UCSD-AML1 (cell line): Measurements from ENCODE around the gene HIC2.
"Not testable (repeated sequence)": the region's sequence is repeated elsewhere in the genome, so short reads cannot be mapped to it uniquely, and the experiment has no call there.

Experiments
- DNase-seq: peaks from one replicate; lab custom pipeline; 2025; ENCODE audit not compliant: unreplicated experiment; lab: John Stamatoyannopoulos, UW

The HIC2 gene

DNA sequence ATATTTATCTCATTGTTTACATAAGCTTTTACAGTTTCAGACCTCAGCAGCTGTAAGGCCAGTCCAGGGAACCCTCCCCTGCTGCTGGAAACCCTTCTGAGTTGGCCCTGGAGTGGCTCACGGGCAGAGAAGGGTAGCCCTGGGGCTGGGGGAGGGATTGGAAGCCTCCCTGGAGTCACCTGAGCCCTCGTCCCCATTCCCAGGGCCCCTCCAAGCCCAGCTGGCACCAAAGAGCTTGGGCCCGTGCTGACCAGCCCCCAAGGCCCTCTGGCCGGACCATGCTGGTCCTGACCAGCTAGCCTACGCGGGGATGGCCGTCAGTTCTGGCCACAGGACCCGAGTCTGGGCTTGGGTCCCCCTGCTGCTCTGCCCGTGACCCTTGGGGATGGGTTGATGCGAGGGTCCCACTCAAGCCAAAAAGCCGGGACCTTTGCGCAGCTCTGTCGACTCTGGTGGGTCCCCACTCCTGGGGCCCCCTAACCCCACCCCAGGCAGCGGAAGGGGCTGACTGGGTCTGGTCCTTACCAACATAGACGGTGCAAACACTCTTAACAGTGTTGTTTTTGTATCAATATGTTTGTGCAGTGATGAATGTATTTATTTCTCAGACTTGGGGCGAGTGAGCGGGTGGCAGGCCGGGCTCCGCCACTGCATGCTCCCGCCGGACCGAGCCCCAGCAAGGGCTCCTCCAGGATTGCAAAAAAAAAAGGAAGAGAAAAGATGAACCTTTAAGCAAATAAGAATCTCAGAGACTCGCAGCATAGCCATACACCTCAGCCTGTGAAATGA is 32.6 kb downstream of the HIC2 start:
- no peak for DNase-seq

DNA sequence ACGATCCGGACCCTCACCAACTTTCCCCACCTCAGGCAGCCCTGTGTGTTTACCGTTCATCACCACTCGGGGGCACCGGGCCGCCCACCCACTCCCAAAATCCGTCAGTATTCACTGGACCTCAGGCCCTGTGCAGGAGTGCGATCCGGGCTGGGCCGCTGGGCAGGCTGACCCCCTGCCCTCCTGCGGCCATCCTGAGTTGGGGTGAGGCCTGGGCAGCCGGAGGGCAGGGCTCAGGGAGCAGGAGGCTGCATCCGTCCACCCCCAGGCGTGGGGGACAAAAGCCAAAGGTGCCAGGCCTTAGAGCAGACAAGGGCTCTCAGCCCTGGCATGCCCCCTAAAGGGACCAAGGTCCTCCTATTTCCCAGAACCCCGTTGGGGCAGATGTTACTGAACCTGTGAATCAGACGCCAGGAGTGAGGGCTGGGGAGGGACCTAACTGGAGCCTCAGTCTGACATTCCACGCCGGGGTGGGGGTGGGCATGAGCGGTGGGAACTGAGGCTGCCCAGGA is 33.2 kb downstream of the HIC2 start:
- no peak for DNase-seq

DNA sequence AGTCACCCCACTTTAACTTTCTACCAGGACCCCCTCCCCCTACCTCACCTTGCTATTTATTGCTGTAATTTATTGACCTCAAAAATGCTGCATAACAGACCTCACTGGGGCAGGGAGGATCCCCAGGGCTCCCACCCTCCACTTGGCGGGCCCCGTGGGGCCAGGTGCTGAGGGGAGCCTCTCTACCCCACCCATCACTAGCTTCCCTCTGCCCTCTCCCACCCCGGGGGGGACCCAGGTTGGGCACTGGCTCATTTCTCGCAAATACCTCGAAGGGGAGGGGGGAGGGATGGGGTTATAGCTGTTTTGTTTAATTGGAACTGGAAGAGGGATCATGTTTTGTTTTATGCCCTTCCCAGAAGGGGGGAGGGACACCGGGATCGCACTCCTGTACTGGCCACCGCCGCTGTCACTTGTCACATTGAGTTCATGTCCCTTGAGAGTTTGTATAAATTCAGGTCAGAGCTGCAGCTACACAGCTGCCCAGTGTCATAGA is 33.7 kb downstream of the HIC2 start:
- DNase-seq: no peak

DNA sequence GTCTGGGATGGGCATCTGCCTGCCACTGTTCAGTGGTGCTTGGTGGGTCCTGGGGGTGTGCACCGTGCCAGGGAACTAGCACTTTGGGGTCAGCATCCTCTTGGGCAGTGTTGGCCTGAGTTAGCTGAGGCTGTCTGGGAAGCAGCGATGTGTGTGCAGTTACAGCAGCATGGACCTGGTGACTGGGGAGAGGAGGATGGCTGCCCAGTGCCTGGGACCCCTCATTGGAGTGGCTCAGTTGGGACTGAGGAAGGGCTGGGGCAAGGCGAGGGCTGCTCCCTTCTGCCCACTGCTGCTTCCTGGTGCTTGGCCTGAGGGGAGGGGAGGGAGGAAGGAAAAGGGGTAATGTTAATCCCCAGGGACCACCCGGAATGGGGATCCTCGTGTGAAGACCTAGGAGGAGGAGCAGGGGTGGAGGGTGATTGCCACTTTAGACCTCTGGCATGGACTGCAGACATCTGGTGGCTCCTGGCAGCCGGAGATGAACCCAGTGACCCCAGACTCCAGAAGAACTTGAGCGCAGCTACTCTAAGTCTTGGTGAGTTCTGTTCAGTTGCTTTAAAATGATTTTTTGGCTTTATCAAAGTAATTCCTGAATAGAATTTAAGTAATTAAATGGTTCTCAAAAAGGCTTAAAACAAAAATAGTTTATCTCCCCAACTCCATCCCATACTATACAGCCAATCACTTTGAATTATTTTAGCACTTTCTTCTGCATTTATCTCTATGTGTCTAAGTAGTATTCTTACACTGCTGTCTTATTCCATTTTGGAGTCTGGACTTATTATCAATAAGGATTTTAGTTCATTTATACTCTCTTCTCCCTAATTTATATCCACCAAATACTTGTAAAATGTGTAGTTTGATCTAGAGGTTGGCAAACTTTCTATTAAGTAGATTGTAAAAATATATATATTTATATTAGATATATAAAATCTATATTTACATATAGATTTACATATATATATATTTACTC is 34.7 kb downstream of the HIC2 start:
- no peak for DNase-seq

DNA sequence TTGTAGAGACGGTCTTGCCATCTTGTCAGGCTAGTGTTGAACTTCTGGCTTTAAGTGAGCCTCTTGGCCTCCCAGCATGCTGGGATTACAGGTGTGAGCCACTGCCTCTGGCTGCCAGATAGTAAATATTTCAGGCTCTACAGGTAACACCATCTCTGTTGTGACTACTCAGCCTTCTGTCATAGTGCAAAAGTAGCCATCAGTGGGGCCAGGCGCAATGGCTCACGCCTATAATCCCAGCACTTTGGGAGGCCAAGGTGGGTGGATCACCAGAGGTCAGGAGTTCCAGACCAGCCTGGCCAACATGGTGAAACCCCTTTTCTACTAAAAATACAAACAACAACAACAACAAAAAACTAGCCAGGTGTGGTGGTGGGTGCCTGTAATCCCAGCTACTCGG is 35.5 kb downstream of the HIC2 start:
- not testable (repeated sequence) for DNase-seq

DNA sequence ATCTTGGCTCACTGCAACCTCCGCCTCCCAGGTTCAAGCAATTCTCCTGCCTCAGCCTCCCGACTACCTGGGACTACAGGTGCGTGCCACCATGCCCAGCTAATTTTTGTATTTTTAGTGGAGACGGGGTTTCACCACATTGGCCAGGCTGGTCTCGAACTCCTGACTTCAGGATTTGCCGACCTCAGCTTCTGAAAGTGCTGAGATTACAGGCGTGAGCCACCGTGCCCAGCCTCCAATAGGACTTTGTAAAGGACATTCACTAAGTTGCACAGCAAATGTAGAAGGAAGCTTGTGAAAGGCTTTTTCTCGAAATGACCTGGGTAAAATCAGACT is 37.8 kb downstream of the HIC2 start:
- DNase-seq: not testable (repeated sequence)

DNA sequence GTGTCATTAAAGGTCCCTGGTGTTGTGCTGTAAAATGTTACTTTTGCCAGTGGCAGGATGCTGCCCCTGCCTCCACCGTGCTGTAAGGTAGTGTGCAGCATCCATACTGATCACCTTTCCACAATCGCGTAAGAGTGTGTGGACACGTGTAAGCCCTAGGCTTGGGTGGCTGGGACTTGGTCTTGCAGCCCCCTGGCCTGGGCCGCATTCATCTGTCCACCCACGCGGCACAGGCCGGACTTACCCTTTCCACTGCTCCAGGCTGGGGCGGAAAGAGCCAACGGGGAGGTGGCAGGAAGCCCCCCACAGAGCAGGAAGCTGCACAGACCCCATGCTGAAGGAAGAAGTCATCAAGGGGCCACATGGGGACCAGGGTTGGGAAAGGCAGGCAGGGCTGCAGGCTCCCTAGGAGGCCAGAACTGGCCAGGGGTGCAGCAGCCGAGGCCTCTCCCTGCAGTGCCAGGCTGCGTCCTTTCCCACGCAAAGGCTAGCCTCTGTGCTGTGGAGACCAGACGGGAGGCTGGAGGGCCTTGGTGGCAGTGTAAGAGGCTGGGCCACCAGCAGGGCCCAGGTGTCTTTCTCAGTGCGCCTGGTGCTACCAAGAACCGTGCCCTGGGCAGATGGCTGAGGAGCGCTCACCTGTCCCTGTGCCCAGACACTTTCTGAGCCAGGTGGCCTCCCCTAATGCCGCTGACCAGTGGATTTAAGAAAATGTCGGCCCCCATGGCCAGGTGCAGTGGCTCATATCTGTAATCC is 38.3 kb downstream of the HIC2 start:
- no peak for DNase-seq

DNA sequence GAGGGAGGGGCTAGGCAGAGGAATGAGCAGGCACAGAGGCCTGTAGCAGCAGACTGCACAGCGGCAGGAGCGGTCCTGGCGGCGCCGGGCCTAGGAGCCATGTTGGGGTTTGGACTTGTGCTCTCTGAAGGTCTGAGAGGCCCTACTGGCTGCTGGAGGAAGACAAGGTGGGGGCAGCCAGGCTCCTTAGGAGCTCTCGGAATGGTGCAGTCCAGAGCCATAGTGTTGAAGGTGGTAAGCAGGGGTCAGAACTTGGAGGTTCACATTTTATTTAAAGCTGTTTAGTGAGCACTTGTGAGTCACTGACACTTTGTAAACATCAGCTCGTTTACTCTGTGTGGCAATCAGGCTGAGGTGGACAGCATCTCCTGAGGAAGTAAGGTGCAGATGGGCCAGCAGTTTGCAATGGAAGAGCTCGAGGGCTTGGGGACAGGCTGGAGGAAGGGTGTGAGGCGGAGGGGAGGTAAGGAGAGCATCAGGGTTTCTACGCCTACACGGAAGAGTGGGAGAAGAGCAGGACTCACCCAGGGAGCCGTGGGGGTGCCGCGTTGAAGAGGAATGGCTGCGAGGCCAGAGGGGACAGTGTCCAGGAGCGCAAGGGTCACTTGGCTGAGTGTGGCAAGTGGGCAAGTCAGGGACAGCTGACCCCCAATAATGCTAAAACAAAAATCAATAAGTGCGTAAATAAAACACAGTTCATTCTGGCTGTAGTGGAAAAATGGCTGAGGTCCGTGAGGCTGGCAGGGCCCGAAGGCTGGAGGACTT is 40.0 kb downstream of the HIC2 start:
- DNase-seq: no peak

DNA sequence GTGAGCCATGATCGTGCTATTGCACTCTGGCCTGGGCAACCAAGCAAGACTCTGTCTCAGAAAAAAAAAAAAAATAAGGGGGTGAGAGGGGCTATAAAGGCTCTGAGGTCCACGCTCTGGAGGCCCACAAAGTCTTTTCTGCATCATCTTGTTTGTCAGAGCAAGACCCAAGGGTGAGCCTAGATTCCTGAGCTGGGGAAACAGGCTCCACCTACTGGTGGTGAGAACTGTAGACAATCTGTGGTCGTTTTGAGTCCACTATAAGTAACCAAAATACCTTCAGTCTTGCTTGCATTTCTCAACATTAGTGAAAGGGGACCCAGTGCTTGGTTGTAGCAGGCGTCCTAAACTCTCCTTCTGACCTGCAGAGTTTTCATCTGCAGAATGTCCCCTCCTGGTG is 45.5 kb downstream of the HIC2 start:
- DNase-seq: not testable (repeated sequence)

DNA sequence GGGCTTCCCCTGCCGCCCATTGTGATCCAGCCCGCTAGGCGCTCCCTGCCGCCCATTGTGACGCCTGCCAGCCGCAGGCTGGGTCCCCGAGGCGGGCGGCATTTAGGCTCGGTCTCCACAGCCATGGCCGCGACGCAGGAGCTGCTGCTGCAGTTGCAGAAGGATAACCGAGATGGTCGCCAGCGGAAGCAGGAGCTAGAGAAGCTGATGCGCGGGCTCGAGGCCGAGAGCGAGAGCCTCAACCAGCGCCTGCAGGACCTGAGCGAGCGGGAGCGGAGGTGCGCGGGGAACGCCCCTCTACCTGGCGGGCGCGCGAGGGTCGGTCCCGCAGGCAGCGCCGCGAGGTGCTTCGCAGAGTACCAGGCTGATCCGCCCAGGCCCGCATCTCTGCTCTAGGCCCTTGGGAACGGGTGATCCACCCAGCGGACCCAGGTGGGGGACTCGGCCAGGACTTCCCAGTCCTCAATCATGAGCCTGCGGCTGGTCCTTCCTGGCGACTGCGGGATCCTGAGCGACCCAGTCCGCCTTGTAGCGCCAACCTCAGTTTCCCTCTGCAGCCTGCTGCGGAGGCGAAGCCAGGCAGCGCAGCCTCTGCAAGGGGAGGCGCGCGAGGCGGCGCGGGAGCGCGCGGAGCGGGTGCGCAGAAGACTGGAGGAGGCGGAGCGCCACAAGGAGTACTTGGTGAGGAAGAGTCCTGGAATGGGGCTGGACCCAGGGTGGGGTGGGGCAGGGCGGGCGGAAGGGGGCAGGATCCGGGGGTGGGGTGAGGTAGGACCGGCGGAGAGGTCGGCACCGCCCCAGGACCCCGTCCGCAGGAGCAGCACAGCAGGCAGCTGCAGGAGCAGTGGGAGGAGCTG is 50.4 kb downstream of the HIC2 start, which contains the start of gene TMEM191C:
Gene TMEM191C (plus strand): TSS at position 51 of the 857 bp plus-strand sequence. CDS start 73 bp downstream, at position 124.
- DNase-seq: not testable (repeated sequence)

DNA sequence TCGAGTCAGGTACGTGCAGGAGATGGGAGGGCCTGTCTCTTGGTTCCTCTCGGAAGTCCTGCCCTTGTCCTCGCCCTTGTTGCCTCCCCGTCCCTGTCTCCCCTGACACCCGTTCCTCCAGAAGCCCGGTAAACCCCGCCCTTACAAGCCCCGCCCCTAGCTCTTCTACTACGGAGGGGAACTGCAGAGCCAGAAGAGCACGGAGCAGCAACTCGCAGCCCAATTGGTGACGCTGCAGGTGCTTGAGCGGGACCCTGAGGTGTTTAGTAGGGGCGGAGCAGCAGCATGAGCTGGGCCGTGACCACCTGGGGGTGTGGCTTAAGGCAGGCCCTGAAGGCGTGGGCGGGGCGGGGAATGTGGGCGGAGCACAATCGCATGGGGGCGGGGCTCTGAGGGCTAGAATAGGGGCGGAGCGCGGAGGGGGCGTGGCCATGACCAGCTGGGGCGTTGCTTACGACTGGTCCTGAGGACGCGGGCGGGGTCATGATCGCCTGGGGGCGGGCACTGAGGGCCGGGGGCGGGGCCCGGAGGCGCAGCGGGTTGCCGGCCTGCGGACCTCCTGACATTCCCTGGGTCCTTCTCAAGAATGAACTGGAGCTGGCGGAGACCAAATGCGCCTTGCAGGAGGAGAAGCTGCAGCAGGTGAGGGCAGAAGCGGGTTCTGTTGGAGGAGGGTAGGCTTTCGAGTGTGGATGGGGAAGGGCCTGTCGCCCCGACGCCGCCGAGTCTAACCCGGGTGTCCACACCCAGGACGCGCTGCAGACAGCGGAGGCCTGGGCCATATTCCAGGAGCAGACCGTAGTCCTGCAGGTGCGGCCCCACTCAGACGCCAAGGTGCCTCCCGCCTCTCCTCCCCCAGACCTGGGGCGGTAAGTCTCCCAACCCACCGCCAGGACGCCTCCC is 51.3 kb downstream of the HIC2 start:
- DNase-seq: not testable (repeated sequence)

DNA sequence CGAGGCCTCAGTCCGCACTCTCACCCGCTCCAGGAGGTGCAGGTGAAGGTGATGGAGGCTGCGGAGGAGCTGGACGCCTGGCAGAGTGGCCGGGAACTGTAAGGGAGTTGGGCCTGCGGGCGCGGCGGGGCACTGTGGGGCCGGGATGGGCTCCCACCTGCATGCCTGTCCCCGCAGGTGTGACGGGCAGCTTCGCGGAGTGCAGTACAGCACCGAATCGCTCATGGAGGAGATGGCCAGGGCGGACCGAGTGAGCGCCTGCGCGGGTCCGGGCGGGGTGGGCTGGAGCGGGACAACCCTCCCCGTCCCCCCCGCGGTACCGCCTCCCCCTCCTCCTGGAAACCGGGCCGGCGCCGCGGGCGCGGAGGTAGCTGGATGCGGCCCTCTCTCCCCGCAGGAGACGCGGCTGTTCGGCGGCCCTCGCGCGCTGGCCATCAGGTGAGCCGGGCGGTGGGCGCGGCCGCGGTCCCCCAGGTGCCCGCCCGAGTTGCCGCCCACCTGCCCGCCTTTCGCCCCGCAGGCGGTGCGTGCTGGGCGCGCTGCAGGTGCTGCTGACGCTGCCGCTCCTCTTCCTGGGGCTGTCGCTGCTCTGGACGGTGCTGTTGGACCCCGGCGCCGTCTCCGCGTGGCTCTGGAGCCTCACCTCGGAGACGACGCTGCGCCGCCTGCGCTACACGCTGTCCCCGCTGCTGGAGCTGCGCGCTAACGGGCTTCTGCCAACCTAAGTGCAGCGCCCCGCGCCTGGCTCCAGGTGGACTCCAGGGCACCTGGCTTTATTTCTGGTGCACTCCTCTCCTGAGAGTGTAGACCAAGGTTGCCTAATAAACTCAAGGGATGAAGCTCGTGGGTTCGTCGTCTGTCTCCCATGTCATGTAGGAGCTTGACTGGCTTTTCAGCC is 52.2 kb downstream of the HIC2 start:
- DNase-seq: not testable (repeated sequence)

DNA sequence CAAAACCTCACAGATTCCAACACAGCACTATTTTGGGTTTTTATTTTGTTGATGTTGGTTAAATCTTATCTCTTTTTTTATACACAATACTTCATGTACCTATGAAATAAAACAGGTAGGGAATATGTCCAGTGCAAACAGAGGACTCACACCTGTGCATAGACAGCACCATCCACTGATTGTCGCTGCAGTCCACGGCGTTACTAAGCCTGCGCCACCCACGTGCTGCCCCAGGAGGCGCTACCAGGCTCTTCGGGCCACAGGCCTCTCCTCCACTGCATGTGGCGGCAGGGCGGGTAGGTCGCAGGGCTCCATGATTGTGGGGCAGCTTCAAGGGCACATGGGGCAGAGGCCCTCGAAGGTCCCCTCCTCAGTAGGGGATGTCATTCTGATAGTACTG is 55.8 kb downstream of the HIC2 start:
- DNase-seq: not testable (repeated sequence)

DNA sequence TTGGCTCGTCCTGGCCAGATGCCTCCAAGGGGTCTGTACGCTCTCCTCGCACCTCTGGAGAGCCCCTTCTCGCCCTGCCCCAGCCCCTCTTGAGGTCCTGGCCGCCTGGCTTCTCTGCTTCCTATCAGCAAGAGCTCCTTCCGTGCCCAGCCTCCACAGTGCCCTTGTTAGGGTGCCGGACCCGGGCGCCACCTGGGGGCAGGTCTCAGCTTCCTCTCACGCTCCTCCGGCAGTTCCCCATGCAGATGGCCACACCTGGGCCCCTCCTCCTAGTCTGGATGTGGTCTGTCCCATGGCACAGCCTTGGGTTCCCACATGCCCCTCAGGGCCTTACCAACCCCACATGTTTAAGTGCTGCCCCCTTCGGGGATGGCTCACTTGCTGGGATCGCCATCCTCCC is 56.5 kb downstream of the HIC2 start:
- DNase-seq: not testable (repeated sequence)

DNA sequence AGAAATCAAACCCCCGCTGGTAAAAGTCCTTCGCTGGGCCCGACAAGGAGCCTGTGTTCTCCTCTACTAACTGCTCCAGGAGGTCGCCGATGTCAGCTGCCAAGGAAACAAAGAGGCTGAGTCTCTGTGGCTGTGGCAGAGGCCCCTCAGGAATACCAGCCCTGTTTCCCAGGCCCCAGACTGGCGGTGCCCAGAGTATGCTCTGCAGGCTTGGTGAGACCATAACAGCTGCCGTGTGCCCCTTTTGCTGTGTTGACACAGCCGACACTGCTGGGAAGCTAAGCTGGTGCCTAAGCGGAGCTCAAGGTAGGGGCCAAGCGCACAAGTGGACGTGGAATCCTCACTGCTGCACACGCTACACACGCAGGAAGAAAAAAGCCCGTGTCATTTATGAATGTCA is 66.9 kb downstream of the HIC2 start:
- not testable (repeated sequence) for DNase-seq

DNA sequence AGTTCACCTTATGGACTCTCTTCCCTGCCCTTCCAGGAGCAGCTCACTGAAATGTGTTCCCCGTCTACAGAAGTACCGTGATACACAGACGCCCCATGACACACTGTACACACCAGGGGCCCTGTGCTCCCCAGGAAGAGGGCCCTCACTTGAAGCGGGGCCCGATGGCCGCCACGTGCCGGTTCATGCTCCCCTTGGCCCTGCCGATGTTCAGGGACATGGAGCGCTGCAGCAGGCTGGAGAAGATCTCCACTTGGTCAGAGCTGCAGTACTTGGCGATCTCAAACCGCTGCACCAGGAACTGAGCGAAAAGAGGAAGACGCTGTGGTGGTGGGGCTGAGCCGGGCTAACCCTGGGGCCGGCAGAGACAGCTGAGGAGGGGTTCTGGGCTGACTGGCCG is 70.6 kb downstream of the HIC2 start:
- not testable (repeated sequence) for DNase-seq

DNA sequence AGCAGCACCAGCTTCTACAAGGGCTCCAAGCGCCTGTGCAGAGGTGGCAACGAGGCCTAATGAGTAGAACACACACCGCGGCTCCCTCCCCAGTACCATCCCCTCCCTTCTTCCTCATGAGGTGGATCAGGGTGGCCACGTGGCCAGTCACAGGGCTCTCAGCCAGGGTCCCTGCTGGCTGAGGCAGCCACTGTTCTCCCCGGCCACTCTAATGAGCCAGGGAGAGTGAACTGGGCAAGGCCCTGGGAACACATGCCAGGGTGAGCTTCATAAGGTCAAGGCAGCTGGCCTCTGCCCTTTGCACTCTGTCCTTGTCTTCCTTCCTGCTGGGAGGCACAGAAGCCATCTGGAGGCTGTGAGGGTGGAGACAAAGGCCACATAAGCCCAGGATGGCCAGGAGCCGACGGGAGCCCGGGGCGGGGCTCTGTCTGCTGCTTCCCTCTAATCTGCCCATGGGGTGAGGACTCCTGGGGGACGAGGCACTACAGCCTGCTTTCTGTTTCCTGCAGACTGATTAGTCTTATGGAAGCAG is 72.0 kb downstream of the HIC2 start:
- not testable (repeated sequence) for DNase-seq
